Fibroblast of lung (primary cell): ENCODE data around the gene ISOC2.

Source experiments
- EZH2 ChIP-seq: IDR thresholded peaks from 2 replicates; pipeline ENCODE4 v1.5.1; 2012; ENCODE audit warnings: low read length, control low read depth, mild to moderate bottlenecking; ENCODE audit errors: missing control alignments
- TF ChIP-seq, protein P1 (sequence below), 2 donors: IDR thresholded peaks in 1 of 2; conservative IDR thresholded peaks in 1 of 2; 1 replicate in 1 of 2; 2 replicates in 1 of 2; pipeline ENCODE4 v1.5.1; 2011 to 2012; ENCODE audit warnings: low read length in 2 of 2, control low read depth in 1 of 2, inconsistent platforms in 1 of 2, low read depth in 1 of 2, mild to moderate bottlenecking in 1 of 2

DNA sequence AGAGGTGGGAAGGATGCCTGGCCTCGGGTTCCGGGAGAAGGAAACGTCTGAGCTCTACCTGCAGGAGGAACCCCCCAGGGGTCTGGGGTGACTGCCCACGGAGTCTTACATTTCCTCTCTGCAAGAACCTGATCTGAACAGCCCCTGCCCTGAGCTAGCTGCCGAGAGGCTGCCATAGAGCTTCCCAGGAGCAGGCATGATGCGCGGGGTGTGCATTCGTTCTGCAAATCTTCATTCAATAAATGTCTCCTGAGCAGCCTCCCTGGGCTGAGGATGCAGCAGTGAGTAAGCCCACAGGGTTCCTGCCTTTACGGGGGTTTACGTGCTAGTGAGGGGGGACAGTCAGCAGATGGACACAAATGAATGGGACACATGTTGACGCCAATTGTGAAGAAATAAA, 16.8 kb downstream of the ISOC2 start:
- TF ChIP-seq, protein P1, sequence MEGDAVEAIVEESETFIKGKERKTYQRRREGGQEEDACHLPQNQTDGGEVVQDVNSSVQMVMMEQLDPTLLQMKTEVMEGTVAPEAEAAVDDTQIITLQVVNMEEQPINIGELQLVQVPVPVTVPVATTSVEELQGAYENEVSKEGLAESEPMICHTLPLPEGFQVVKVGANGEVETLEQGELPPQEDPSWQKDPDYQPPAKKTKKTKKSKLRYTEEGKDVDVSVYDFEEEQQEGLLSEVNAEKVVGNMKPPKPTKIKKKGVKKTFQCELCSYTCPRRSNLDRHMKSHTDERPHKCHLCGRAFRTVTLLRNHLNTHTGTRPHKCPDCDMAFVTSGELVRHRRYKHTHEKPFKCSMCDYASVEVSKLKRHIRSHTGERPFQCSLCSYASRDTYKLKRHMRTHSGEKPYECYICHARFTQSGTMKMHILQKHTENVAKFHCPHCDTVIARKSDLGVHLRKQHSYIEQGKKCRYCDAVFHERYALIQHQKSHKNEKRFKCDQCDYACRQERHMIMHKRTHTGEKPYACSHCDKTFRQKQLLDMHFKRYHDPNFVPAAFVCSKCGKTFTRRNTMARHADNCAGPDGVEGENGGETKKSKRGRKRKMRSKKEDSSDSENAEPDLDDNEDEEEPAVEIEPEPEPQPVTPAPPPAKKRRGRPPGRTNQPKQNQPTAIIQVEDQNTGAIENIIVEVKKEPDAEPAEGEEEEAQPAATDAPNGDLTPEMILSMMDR (conservative IDR thresholded peaks at IDR 0.05 in 1 of 2, IDR thresholded peaks at IDR 0.05 in 1 of 2; ENCODE audit: low read depth in 1 of 2, low read length in 2 of 2): no peak
- TF ChIP-seq EZH2: no peak
